HG02970 (cell line): ENCODE measurements around the gene JPT1.

Experiments used
- ATAC-seq: cut with Tn5 transposase; IDR thresholded peaks from one replicate; pipeline ENCODE4 v1.9.1; 2021; ENCODE audit warnings: mild to moderate bottlenecking, moderate library complexity, moderate number of reproducible peaks; ENCODE audit not compliant: unreplicated experiment, low FRiP score

The JPT1 gene

GRCh38 chr17:75109407-75110233 lies 44.7 kb downstream of the JPT1 start, which contains the start of gene ARMC7:
ARMC7 (plus strand) TSS chr17:75109969; CDS start chr17:75110289, 320 bp downstream.
- no peak for ATAC-seq

DNA sequence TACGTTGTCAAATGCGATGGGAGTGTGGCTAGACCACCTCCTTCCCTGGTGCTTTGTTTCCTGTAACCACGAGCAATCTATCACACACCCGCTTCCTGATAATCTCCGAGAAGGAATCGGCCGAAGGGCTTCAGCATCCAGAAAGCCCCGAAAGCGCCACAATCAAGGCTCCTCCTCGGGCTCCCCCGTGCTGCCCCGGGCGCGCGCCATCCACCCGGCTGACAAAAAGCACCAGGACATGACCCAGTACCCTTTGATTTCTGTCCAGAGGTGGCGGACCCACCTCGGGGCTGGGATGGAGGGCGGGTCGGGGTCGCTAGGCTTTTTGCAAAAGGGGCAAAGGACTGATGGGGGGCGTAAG lies 45.3 kb downstream of the JPT1 start:
- no peak for ATAC-seq

DNA sequence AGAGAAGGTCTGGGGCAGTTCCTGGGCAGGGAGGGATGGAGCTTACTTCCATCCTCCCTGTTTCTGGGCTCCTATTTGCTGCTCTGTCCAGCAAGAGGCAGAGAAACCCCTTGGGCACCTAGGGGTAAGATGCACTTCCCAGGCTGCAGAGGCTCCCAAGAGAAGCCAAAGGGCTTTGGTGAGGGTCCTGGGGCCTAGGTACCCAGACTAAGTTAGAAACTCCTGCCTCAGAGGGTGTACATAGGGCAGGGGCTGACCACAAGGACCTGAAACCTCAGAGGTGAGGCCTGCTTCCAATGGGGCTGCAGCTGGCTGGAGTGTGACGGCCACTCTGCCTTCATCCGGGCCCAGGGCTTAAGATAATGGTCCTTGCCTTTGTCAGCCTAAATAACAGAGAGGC lies 46.1 kb downstream of the JPT1 start:
- no peak for ATAC-seq

- ATAC-seq, result no peak
Measured at GRCh38 chr17:75105126-75106080, 48.9 kb downstream of the JPT1 start.

GRCh38 chr17:75103601-75104554 lies 50.4 kb downstream of the JPT1 start:
- no peak for ATAC-seq

GRCh38 chr17:75102385-75102821 lies 51.9 kb downstream of the JPT1 start:
- ATAC-seq, result no peak

DNA sequence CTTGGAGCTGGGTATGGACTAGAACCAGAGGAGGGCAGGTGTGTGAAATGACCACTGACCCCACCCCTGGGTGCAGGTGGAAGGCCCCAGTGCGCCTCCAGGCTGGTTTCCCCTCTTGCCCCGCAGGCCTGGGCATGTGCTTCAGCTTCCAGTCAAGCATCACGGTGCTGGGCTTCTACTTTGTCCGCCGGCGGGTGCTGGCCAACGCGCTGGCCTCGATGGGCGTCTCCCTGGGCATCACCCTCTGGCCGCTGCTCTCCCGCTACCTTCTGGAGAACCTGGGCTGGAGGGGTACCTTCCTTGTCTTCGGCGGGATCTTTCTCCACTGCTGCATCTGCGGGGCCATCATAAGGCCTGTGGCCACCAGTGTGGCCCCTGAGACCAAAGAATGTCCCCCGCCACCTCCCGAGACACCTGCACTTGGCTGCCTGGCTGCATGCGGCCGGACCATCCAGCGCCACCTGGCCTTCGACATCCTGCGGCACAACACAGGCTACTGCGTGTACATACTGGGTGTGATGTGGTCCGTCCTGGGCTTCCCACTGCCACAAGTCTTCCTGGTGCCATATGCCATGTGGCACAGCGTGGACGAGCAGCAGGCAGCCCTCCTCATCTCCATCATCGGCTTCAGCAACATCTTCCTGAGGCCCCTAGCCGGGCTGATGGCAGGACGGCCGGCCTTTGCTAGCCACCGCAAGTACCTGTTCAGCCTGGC lies 54.3 kb downstream of the JPT1 start:
- no peak for ATAC-seq

DNA sequence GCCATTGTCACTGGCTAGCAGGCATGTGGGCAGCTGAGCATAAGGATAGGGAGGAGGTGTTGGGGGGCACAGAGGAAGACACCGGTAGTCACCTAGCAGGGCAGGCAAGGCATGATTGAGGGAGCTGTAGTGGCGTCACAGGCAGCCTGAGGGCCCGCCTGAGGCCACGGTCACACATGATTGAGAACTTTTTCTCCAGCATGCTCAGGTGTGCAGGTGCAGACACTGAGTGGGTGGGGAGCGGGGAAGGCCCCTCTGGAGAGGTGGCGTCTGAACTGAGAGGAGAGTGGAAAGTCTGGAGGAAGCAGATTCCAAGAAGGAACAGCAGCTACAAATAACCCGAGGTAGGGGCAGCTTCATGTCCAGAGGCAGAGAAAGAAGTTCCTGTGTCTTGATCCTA lies 55.5 kb downstream of the JPT1 start:
- ATAC-seq, result no peak

DNA sequence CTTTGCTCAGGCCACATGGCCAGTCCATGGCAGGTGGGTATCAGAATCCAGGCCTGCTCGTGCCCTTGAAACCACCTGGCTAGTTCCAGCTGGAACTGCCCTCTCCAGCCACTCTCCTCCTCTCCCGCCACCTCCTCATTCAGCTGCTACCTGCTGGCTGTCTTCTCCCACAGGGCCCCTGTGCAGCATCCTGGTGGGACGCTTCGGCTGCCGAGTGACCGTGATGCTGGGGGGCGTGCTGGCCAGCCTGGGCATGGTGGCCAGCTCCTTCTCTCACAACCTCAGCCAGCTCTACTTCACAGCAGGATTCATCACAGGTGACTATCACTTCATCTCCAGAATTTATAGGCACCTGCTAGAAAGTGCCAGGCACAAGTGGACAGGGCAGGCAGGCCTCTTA lies 56.4 kb downstream of the JPT1 start:
- ATAC-seq, result no peak

GRCh38 chr17:75096082-75096625 lies 58.2 kb downstream of the JPT1 start:
- ATAC-seq, result no peak

- ATAC-seq, result no peak
Measured at GRCh38 chr17:75094871-75095399, 59.4 kb downstream of the JPT1 start.

- no peak for ATAC-seq
Measured at GRCh38 chr17:75093548-75094158, 60.7 kb downstream of the JPT1 start.

- ATAC-seq, result no peak
Measured at GRCh38 chr17:75091855-75092327, 62.4 kb downstream of the JPT1 start.

DNA sequence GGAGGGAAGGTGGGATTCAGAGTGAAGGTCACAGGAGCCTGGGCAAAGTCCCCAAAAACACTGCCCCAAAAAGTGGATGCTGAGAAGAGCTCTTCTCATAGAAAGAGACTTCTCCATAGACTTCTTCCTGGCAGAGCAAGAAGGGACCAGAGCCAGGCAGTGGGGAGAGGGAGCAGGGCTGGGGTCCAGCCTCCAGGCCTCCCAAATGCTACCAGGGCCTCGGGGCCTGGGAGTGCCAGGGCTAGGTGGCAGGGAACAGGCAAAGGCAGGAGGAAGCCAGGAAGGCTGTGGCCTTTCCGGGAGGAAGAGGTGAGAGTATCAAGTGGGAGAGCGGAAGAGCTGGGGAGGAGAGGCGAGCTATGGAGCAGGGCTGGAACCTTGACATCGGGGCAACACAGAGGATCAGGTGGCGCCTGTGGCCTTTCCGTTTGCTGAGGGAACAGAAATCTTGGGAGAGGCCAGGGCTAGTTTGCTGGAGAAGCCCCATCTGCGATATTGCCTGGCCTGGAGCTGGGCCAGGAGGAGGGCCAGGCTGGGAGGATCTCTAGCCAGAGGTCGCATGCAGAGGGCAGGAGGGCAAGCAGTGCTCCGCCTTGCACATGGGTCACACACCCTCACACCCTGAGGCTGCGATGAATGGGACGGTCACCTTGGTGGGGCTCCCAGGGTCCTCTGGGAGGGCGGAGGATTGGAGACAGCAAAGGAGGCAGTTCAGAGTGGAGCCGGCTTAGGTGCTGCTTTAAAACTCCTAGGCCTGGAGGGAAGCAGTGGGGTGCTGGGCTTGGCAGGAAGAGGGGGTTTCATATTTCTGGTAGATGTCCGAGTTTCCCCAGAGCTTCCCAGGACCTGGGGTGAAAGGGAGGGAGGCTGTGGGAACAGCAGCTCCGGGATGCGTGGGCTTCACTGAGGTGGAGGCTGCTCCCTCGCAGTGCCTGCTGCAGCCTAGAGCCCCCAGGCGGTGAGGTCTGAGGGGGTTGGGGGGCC lies 63.1 kb downstream of the JPT1 start:
- no peak for ATAC-seq

DNA sequence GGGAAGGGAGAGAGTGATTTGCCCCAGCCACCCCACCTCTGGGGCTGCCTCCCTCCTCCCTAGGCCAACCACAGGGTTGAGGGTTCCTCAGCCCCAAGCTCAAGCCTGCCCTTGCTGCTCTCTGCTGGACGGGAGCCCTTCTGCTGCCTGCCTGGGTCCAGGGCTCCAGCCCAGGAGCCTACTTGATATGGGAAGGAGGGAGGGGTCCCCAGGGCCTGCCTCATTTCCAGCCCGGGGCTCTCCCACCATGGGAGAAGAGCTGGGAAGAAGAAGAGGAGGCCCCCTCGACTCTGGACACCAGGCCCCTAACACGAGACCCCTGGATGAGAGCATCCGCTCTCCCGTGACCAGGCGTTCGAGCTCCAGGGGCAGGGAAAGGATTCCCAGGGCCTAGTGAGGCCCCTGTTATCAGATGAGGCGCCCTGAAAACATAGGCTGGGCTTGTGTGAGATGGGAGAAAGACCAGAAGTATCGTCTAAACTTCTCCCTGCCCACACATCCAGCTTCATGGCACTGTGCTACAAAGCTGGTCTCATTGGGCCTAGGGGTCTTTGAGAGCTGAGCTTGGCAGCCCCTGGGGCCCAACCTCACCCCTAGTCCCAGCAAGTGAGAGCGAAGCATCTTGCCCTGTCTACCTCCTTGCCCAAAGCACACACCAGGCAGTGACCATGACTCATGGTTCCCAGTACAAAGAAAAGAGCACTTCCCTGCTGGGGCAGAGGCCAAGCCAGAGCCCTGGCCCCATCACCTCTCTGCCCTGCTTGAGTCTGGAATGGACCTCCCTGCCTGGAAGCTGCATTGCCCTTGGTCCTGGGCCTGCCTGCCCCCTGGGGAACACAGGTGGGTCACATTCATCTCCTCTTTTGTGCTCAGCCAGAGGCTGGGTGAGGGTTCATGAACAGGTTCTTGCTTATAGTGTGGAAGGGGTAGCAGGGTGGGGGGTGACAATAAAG lies 65.6 kb downstream of the JPT1 start:
- ATAC-seq, result no peak
